Measurements from ENCODE around the gene KCNG2.

Gene KCNG2

GRCh38 chr18:79857082-79857671, 59.4 kb downstream of the KCNG2 start:
- CTCF ChIA-PET = no interaction called here
- Histone ChIP-seq H3K9me3 (ENCODE audit: control insufficient read depth, insufficient read depth, low read depth, low read length) (no peaks in the 10 kb centered on the region), H3K36me3 (ENCODE audit: control insufficient read depth in 2 of 2, insufficient read depth in 1 of 2, low read length in 2 of 2) (no peaks in the 10 kb centered on the region), H3K27ac (ENCODE audit: extremely low read depth, low read depth, low read length) (no peak overlapping the region), H3K4me1 (ENCODE audit: control insufficient read depth, insufficient read depth, low read length) (no peaks in the 10 kb centered on the region), H3K4me3 (ENCODE audit: low read depth, low read length) (no peak overlapping the region)
- POLR2A ChIA-PET = no interaction called here
- peak; percentile 87 for TF ChIP-seq GLIS1 (tag by site-specific recombination; IDR thresholded peaks at IDR 0.05)
- TF ChIP-seq KLF9 (tag by site-specific recombination; IDR thresholded peaks at IDR 0.05; ENCODE audit: low read depth) = 0 out of 2 replicates have a peak, but pooled peaks have one; percentile 35
- no peak for TF ChIP-seq ZNF292 (tag by site-specific recombination; IDR thresholded peaks at IDR 0.05; ENCODE audit: borderline replicate concordance, low read depth)
- peak; percentile 38; the same call in 1 of the 2 replicates for TF ChIP-seq ZFHX2 (tag by site-specific recombination; conservative IDR thresholded peaks at IDR 0.05)
- no peak for TF ChIP-seq PRDM6 (tag by site-specific recombination; IDR thresholded peaks at IDR 0.05)

GRCh38 chr18:79859314-79859713, 61.6 kb downstream of the KCNG2 start:
- TF ChIP-seq ZBTB1 (tag by site-specific recombination; IDR thresholded peaks at IDR 0.05) = no peak
- TF ChIP-seq ZNF148 (tag by site-specific recombination; IDR thresholded peaks at IDR 0.05; ENCODE audit: borderline replicate concordance) = no peak
- TF ChIP-seq EGR2 (tag by site-specific recombination; IDR thresholded peaks at IDR 0.05; ENCODE audit: low read depth) = no peak
- TF ChIP-seq ZNF701 (tag by site-specific recombination; IDR thresholded peaks at IDR 0.05) = no peak
- no peak for TF ChIP-seq ZNF529 (tag by site-specific recombination; IDR thresholded peaks at IDR 0.05; ENCODE audit: insufficient replicate concordance)
- no peak for TF ChIP-seq MZF1 (tag by site-specific recombination; IDR thresholded peaks at IDR 0.05; ENCODE audit: borderline replicate concordance)
- TF ChIP-seq ZNF391 (tag by site-specific recombination; IDR thresholded peaks at IDR 0.05; ENCODE audit: borderline replicate concordance, low read depth) = no peak
- TF ChIP-seq ZNF514 (tag by site-specific recombination; IDR thresholded peaks at IDR 0.05) = no peak
- no peak for TF ChIP-seq ZNF146 (tag by site-specific recombination; IDR thresholded peaks at IDR 0.05)
- TF ChIP-seq MYNN (tag by site-specific recombination; IDR thresholded peaks at IDR 0.05; ENCODE audit: borderline replicate concordance) = no peak
- TF ChIP-seq, protein P1, sequence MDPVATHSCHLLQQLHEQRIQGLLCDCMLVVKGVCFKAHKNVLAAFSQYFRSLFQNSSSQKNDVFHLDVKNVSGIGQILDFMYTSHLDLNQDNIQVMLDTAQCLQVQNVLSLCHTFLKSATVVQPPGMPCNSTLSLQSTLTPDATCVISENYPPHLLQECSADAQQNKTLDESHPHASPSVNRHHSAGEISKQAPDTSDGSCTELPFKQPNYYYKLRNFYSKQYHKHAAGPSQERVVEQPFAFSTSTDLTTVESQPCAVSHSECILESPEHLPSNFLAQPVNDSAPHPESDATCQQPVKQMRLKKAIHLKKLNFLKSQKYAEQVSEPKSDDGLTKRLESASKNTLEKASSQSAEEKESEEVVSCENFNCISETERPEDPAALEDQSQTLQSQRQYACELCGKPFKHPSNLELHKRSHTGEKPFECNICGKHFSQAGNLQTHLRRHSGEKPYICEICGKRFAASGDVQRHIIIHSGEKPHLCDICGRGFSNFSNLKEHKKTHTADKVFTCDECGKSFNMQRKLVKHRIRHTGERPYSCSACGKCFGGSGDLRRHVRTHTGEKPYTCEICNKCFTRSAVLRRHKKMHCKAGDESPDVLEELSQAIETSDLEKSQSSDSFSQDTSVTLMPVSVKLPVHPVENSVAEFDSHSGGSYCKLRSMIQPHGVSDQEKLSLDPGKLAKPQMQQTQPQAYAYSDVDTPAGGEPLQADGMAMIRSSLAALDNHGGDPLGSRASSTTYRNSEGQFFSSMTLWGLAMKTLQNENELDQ (tag by site-specific recombination; IDR thresholded peaks at IDR 0.05; ENCODE audit: low read depth) = no peak
- TF ChIP-seq HIC1 (tag by site-specific recombination; IDR thresholded peaks at IDR 0.05) = no peak
- POLR2A ChIA-PET = no interaction called here
- H3K4me1 ChIP-seq (ENCODE audit: control insufficient read depth, insufficient read depth, low read length) = no peaks in the 10 kb centered on the region
- H3K9me3 ChIP-seq (ENCODE audit: control insufficient read depth, insufficient read depth, low read depth, low read length) = no peaks in the 10 kb centered on the region
- H3K36me3 ChIP-seq (ENCODE audit: control insufficient read depth in 2 of 2, insufficient read depth in 1 of 2, low read length in 2 of 2) = no peaks in the 10 kb centered on the region
- no peak overlapping the region for H3K27ac ChIP-seq (ENCODE audit: extremely low read depth, low read depth, low read length)
- CTCF ChIA-PET = no interaction called here
- no peak overlapping the region for H3K4me3 ChIP-seq (ENCODE audit: low read depth, low read length)
